ENCODE data around the gene RER1. TPM values are rescaled to one million over a fixed set of nuclear protein-coding genes. Genes with fewer than 3 reads are reported as not detected.

The RER1 gene
- polyA plus RNA-seq, 1 donor from 2014 or later: 58.7 TPM

GRCh38 chr1:2380816-2381591, 10.6 kb upstream of the RER1 start:
- H2AFZ ChIP-seq (ENCODE audit: low read depth, low read length): no peak overlapping the region
- no peaks in the 10 kb centered on the region for H3K79me2 ChIP-seq (replicated peaks; ENCODE audit: insufficient read depth, low read length)
- H3K27me3 ChIP-seq (ENCODE audit: insufficient read depth, low read depth, low read length): no peaks in the 10 kb centered on the region
- no peak for TF ChIP-seq RAD21 (conservative IDR thresholded peaks at IDR 0.05)
- TF ChIP-seq SMC3 (conservative IDR thresholded peaks at IDR 0.05; ENCODE audit: poor library complexity): no peak
- no peak for TF ChIP-seq CTCF (IDR thresholded peaks at IDR 0.05; ENCODE audit: poor library complexity, severe bottlenecking)
- TF ChIP-seq, protein P1, sequence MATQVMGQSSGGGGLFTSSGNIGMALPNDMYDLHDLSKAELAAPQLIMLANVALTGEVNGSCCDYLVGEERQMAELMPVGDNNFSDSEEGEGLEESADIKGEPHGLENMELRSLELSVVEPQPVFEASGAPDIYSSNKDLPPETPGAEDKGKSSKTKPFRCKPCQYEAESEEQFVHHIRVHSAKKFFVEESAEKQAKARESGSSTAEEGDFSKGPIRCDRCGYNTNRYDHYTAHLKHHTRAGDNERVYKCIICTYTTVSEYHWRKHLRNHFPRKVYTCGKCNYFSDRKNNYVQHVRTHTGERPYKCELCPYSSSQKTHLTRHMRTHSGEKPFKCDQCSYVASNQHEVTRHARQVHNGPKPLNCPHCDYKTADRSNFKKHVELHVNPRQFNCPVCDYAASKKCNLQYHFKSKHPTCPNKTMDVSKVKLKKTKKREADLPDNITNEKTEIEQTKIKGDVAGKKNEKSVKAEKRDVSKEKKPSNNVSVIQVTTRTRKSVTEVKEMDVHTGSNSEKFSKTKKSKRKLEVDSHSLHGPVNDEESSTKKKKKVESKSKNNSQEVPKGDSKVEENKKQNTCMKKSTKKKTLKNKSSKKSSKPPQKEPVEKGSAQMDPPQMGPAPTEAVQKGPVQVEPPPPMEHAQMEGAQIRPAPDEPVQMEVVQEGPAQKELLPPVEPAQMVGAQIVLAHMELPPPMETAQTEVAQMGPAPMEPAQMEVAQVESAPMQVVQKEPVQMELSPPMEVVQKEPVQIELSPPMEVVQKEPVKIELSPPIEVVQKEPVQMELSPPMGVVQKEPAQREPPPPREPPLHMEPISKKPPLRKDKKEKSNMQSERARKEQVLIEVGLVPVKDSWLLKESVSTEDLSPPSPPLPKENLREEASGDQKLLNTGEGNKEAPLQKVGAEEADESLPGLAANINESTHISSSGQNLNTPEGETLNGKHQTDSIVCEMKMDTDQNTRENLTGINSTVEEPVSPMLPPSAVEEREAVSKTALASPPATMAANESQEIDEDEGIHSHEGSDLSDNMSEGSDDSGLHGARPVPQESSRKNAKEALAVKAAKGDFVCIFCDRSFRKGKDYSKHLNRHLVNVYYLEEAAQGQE (IDR thresholded peaks at IDR 0.05; ENCODE audit: borderline replicate concordance): no peak
- TF ChIP-seq POLR2AphosphoS5 (IDR thresholded peaks at IDR 0.05): no peak
- no peak for TF ChIP-seq MXI1 (conservative IDR thresholded peaks at IDR 0.05; ENCODE audit: poor library complexity, severe bottlenecking)
- no peak for TF ChIP-seq TAF1 (IDR thresholded peaks at IDR 0.05; ENCODE audit: low read depth)
- no peaks in the 10 kb centered on the region for H3K9me2 ChIP-seq (ENCODE audit: insufficient read depth, low read length)
- no peaks in the 10 kb centered on the region for H3F3A ChIP-seq (ENCODE audit: insufficient read depth, low read length, poor library complexity, severe bottlenecking)
- no peak overlapping the region for H3K9ac ChIP-seq (ENCODE audit: low read length)
- no peaks in the 10 kb centered on the region for H4K20me1 ChIP-seq (ENCODE audit: insufficient read depth)
- no peak overlapping the region for H3K27ac ChIP-seq (ENCODE audit: low read length)
- H3K4me3 ChIP-seq (ENCODE audit: low read length): no peak overlapping the region
- no peaks in the 10 kb centered on the region for H3K9me3 ChIP-seq (ENCODE audit: low read length)
- H3K36me3 ChIP-seq (ENCODE audit: insufficient read depth, low read length): no peaks in the 10 kb centered on the region
- no peak overlapping the region for H3K4me2 ChIP-seq (ENCODE audit: low read length)

GRCh38 chr1:2381741-2382620, 9.7 kb upstream of the RER1 start:
- H2AFZ ChIP-seq (ENCODE audit: low read depth, low read length): no peak overlapping the region
- no peaks in the 10 kb centered on the region for H3K36me3 ChIP-seq (ENCODE audit: insufficient read depth, low read length)
- no peaks in the 10 kb centered on the region for H3K79me2 ChIP-seq (replicated peaks; ENCODE audit: insufficient read depth, low read length)
- H4K20me1 ChIP-seq (ENCODE audit: insufficient read depth): no peaks in the 10 kb centered on the region
- H3K9me3 ChIP-seq (ENCODE audit: low read length): no peaks in the 10 kb centered on the region
- no peaks in the 10 kb centered on the region for H3K27me3 ChIP-seq (ENCODE audit: insufficient read depth, low read depth, low read length)
- H3K9ac ChIP-seq (ENCODE audit: low read length): peak overlapping the region; percentile 1
- no peak overlapping the region for H3K4me3 ChIP-seq (ENCODE audit: low read length)
- TF ChIP-seq SMC3 (conservative IDR thresholded peaks at IDR 0.05; ENCODE audit: poor library complexity): peak; percentile 95
- peak; percentile 89 for TF ChIP-seq RAD21 (conservative IDR thresholded peaks at IDR 0.05)
- peak; percentile 88 for TF ChIP-seq CTCF (IDR thresholded peaks at IDR 0.05; ENCODE audit: poor library complexity, severe bottlenecking)
- TF ChIP-seq EZH2 (IDR thresholded peaks at IDR 0.05; ENCODE audit: borderline replicate concordance, insufficient read depth, low read length, poor library complexity, severe bottlenecking): no peak
- no peak overlapping the region for H3K4me2 ChIP-seq (ENCODE audit: low read length)
- H3F3A ChIP-seq (ENCODE audit: insufficient read depth, low read length, poor library complexity, severe bottlenecking): no peaks in the 10 kb centered on the region
- no peak overlapping the region for H3K27ac ChIP-seq (ENCODE audit: low read length)
- H3K9me2 ChIP-seq (ENCODE audit: insufficient read depth, low read length): no peaks in the 10 kb centered on the region
